Loucy (cell line): ENCODE data around the gene RFPL2.

Source experiments
- H2AFZ ChIP-seq: fragments of 200-600 bp; sonication (generic); 2 replicates; pipeline ENCODE4 v1.6.0; 2016; ENCODE audit warnings: antibody characterized with exemption, mild to moderate bottlenecking, low read length, moderate library complexity
- H3F3A ChIP-seq: fragments of 200-600 bp; 2 replicates; pipeline ENCODE4 v1.6.0; 2016; ENCODE audit warnings: antibody characterized with exemption, low read depth, mild to moderate bottlenecking
- H3K27me3 ChIP-seq: fragments of 200-600 bp; sonication (generic); 2 replicates; pipeline ENCODE4 v1.6.1; 2014; ENCODE audit warnings: low read length, mild to moderate bottlenecking; ENCODE audit not compliant: insufficient read depth, poor library complexity, severe bottlenecking
- H3K36me3 ChIP-seq: fragments of 200-600 bp; sonication (generic); 2 replicates; pipeline ENCODE4 v1.6.1; 2016; ENCODE audit warnings: low read length; ENCODE audit not compliant: insufficient read depth
- H3K4me1 ChIP-seq: fragments of 200-600 bp; sonication (generic); 2 replicates; pipeline ENCODE4 v1.5.1; 2014; ENCODE audit warnings: low read length, mild to moderate bottlenecking; ENCODE audit not compliant: insufficient read depth, poor library complexity, severe bottlenecking
- H3K4me2 ChIP-seq: fragments of 200-600 bp; sonication (generic); 2 replicates; pipeline ENCODE4 v1.6.0; 2014; ENCODE audit warnings: antibody characterized with exemption, low read length, low read depth, mild to moderate bottlenecking; ENCODE audit not compliant: poor library complexity, severe bottlenecking
- H3K4me3 ChIP-seq: fragments of 200-600 bp; sonication (generic); 2 replicates; pipeline ENCODE4 v1.5.1; 2014; ENCODE audit warnings: low read length, mild to moderate bottlenecking, mixed read lengths; ENCODE audit not compliant: poor library complexity, severe bottlenecking
- H3K79me2 ChIP-seq: fragments of 200-600 bp; sonication (generic); 2 replicates; pipeline ENCODE4 v1.6.1; 2014; ENCODE audit warnings: low read length; ENCODE audit not compliant: insufficient read depth
- H3K9ac ChIP-seq: fragments of 200-600 bp; sonication (generic); 2 replicates; pipeline ENCODE4 v1.6.0; 2014; ENCODE audit warnings: mild to moderate bottlenecking, low read depth, low read length, moderate library complexity; ENCODE audit not compliant: poor library complexity, severe bottlenecking
- H3K9me2 ChIP-seq: fragments of 200-600 bp; sonication (generic); replicated peaks from 2 replicates; pipeline ENCODE4 v1.6.1; 2016; ENCODE audit warnings: low read depth, low read length, mixed read lengths
- H3K9me3 ChIP-seq: fragments of 200-600 bp; sonication (generic); 2 replicates; pipeline ENCODE4 v1.6.1; 2014; ENCODE audit warnings: mild to moderate bottlenecking, antibody characterized with exemption, low read length, low read depth; ENCODE audit not compliant: insufficient read depth
- H4K20me1 ChIP-seq: fragments of 200-600 bp; sonication (generic); 2 replicates; pipeline ENCODE4 v1.6.0; 2014; ENCODE audit warnings: antibody characterized with exemption, low read length, mild to moderate bottlenecking; ENCODE audit not compliant: insufficient read depth, poor library complexity, severe bottlenecking
- CTCF ChIP-seq: fragments of 200-600 bp; sonication (generic); conservative IDR thresholded peaks from 2 replicates; pipeline ENCODE4 v1.5.1; 2014; ENCODE audit warnings: mild to moderate bottlenecking, antibody characterized with exemption, low read length
- EZH2phosphoT487 ChIP-seq: fragments of 200-600 bp; IDR thresholded peaks from 2 replicates; pipeline ENCODE4 v1.6.1; 2018; ENCODE audit warnings: antibody characterized with exemption, mild to moderate bottlenecking, moderate library complexity, borderline replicate concordance

RFPL2 gene

GRCh38 chr22:32206774-32207758, 2.2 kb upstream of the RFPL2 start:
- no peak overlapping the region for H2AFZ ChIP-seq
- H3F3A ChIP-seq: no peaks in the 10 kb centered on the region
- H3K9ac ChIP-seq: no peak overlapping the region
- no peaks in the 10 kb centered on the region for H3K79me2 ChIP-seq
- H4K20me1 ChIP-seq: no peaks in the 10 kb centered on the region
- H3K9me2 ChIP-seq: no peaks in the 10 kb centered on the region
- no peak overlapping the region for H3K4me3 ChIP-seq
- H3K36me3 ChIP-seq: no peaks in the 10 kb centered on the region
- no peak overlapping the region for H3K4me2 ChIP-seq
- no peaks in the 10 kb centered on the region for H3K9me3 ChIP-seq
- H3K4me1 ChIP-seq: no peaks in the 10 kb centered on the region
- no peaks in the 10 kb centered on the region for H3K27me3 ChIP-seq
- TF ChIP-seq EZH2phosphoT487 (no peak), CTCF (peak; percentile 69)

GRCh38 chr22:32205974-32206773, 1.3 kb upstream of the RFPL2 start:
- Histone ChIP-seq H4K20me1 (no peaks in the 10 kb centered on the region), H3K27me3 (no peaks in the 10 kb centered on the region), H3K9ac (no peak overlapping the region), H3K79me2 (no peaks in the 10 kb centered on the region), H3K4me1 (no peaks in the 10 kb centered on the region), H3K9me3 (no peaks in the 10 kb centered on the region), H3F3A (no peaks in the 10 kb centered on the region), H2AFZ (no peak overlapping the region), H3K9me2 (no peaks in the 10 kb centered on the region), H3K36me3 (no peaks in the 10 kb centered on the region), H3K4me2 (no peak overlapping the region), H3K4me3 (no peak overlapping the region)
- TF ChIP-seq EZH2phosphoT487 (no peak), CTCF (no peak)

GRCh38 chr22:32204040-32204855, 625 bp downstream of the RFPL2 start:
- Histone ChIP-seq H3K4me2 (no peak overlapping the region), H3K9ac (no peak overlapping the region), H3F3A (no peaks in the 10 kb centered on the region), H3K27me3 (no peaks in the 10 kb centered on the region), H3K36me3 (no peaks in the 10 kb centered on the region), H4K20me1 (no peaks in the 10 kb centered on the region), H3K4me1 (peaks cover 3% of the 10 kb centered on the region), H3K9me3 (no peaks in the 10 kb centered on the region), H2AFZ (no peak overlapping the region), H3K4me3 (no peak overlapping the region), H3K9me2 (no peaks in the 10 kb centered on the region), H3K79me2 (no peaks in the 10 kb centered on the region)
- TF ChIP-seq CTCF (no peak), EZH2phosphoT487 (no peak)
